Heart left ventricle (tissue), 13 donors: Measurements from ENCODE around the gene ACAD11.

Experiments used
- CTCF ChIP-seq, 12 donors: fragments of 200-600 bp; sonication (generic) in 4 of 12; IDR thresholded peaks; one replicate each; pipeline versions ENCODE4 v1.5.0 to v1.8.0; 2018 to 2022; ENCODE audit warnings: antibody characterized with exemption in 12 of 12, mild to moderate bottlenecking in 5 of 12
- POLR2A ChIP-seq, 2 donors: fragments of 450-650 bp; IDR thresholded peaks; one replicate each; pipeline ENCODE4 v1.6.1; 2017; ENCODE audit warnings: antibody characterized with exemption in 2 of 2, mild to moderate bottlenecking in 2 of 2, moderate library complexity in 2 of 2
- donor health status: ischemic (EF 13 %, LVEDD 7.1; RV severe dilation, severe dysfunction).
- donor health status: DM: no; HTN: yes; CAD: no.
- donor health status: DM: no; HTN: no; CAD: no.
- donor health status: ischemic (EF 25% LVEDD 6.9; RV normal size, moderate dysfunction).
- donor health status: ischemic (EF 25% LVEDD 5.7; RV mildly dilated, moderate dysfunction).
- donor health status: ischemic (EF 35%, LVEDD 5.7; RV mildly dilated, moderate dysfunction).
- donor health status: nonischemic (EF 11% LVEDD 7.7; RV severe dilation, severe dysfunction).
- donor health status: DM: yes; HTN: yes; CAD: no.
- donor health status: PGD.
- donor health status: ischemic (EF 29% LVEDD 5.4; RV normal size, mild dysfunction).
- donor health status: nonischemic (EF 23%, LVEDD 6.1; RV moderate dilation, normal function).

GRCh38 chr3:132530624-132531023 is 129.0 kb downstream of the ACAD11 start:
- no peak for TF ChIP-seq CTCF (IDR thresholded peaks at IDR 0.05)
- TF ChIP-seq POLR2A (IDR thresholded peaks at IDR 0.05) = no peak
